Measurements from ENCODE around the gene RFX1. TPM values are rescaled to one million over a fixed set of nuclear protein-coding genes. Genes with fewer than 3 reads are reported as not detected.

RFX1 gene
- total and polyA plus RNA-seq, 2 of the 13 experiments (the other 11 are each of a cell fraction or from before 2014, with no cell fraction given), result 1.1 to 1.3 TPM

- ATAC-seq (no peak), DNase-seq (ENCODE audit: low spot score) (no peak), FAIRE-seq (no peak)
- Histone ChIP-seq H4K20me1 (ENCODE audit: insufficient read depth, low read length) (no peaks in the 10 kb centered on the region), H3K27ac (ENCODE audit: extremely low read length, insufficient read depth, low read length) (no peak overlapping the region), H3K9me3 (ENCODE audit: low read length) (no peaks in the 10 kb centered on the region), H3K4me1 (ENCODE audit: insufficient read depth, low read length) (peaks cover 23% of the 10 kb centered on the region), H3K4me3 (replicated peaks in 1 of 3; ENCODE audit: insufficient read depth in 1 of 3, low read depth in 2 of 3, low read length in 3 of 3) (no peak overlapping the region), H3K79me2 (ENCODE audit: insufficient read depth, low read length) (no peaks in the 10 kb centered on the region), H2AFZ (ENCODE audit: low read length) (no peak overlapping the region), H3K36me3 (replicated peaks in 1 of 2; ENCODE audit: control insufficient read depth in 1 of 2, insufficient read depth in 2 of 2, low read length in 2 of 2) (no peaks in the 10 kb centered on the region), H3K4me2 (ENCODE audit: low read depth, low read length) (no peak overlapping the region), H3K27me3 (ENCODE audit: control insufficient read depth in 1 of 2, insufficient read depth in 2 of 2, low read length in 2 of 2) (no peaks in the 10 kb centered on the region), H3K9ac (ENCODE audit: insufficient read depth, low read depth, low read length) (no peak overlapping the region)
- POLR2A ChIA-PET, result no interaction called here
- in situ Hi-C loops (cut with HindIII; ENCODE audit: extremely low pct_ligation_motif_present, low pct_unique_long_range_greater_than_20kb) (no loop called here), intact Hi-C loops (cut with micrococcal nuclease; ENCODE audit: unreplicated experiment) (no loop called here)
- CTCF ChIA-PET (ENCODE audit: low intra/inter-chr PET ratio, low total read pairs), result no interaction called here
- TF ChIP-seq ZNF460 (CRISPR knock-in tag; IDR thresholded peaks at IDR 0.05; ENCODE audit: borderline replicate concordance) (no peak), ELF1 (CRISPR knock-in tag; IDR thresholded peaks at IDR 0.05) (no peak), WIZ (CRISPR knock-in tag; IDR thresholded peaks at IDR 0.05) (no peak), TEF (CRISPR knock-in tag; IDR thresholded peaks at IDR 0.05) (no peak)
- no TSS peak for BruUV-seq (replicated peaks)
- 49% methylated on average over 2 of the region's 2 CpGs for WGBS (ENCODE audit: low lambda C conversion rate)
These were observed 6.3 kb upstream of the RFX1 start for GRCh38 chr19:14012378-14012915.

- CTCF ChIA-PET (ENCODE audit: low intra/inter-chr PET ratio, low total read pairs), result no interaction called here
- TF ChIP-seq TCF12 (IDR thresholded peaks at IDR 0.05), result no peak
- no peak; the same call in 1 of the 2 replicates for TF ChIP-seq TCF12 (CRISPR knock-in tag; IDR thresholded peaks at IDR 0.05)
- 0 out of 2 replicates have a peak, but pooled peaks have one; percentile 41 for TF ChIP-seq MAF1 (CRISPR knock-in tag; IDR thresholded peaks at IDR 0.05; ENCODE audit: borderline replicate concordance)
- no peak for TF ChIP-seq RFX3 (CRISPR knock-in tag; IDR thresholded peaks at IDR 0.05)
- TF ChIP-seq MYC (CRISPR knock-in tag; IDR thresholded peaks at IDR 0.05; ENCODE audit: borderline replicate concordance), result peak; percentile 72
- TF ChIP-seq SKI (IDR thresholded peaks at IDR 0.05; ENCODE audit: partially characterized antibody), result peak; percentile 34
- no peak for TF ChIP-seq NFIC (IDR thresholded peaks at IDR 0.05; ENCODE audit: low read length)
- no peak for TF ChIP-seq ZNF24 (IDR thresholded peaks at IDR 0.05)
- TF ChIP-seq BATF2 (CRISPR knock-in tag; IDR thresholded peaks at IDR 0.05), result no peak
- no peak for TF ChIP-seq MNT (IDR thresholded peaks at IDR 0.05)
- TF ChIP-seq ZNF180 (CRISPR knock-in tag; IDR thresholded peaks at IDR 0.05; ENCODE audit: borderline replicate concordance, low read depth), result no peak
These were observed 844 bp upstream of the RFX1 start for GRCh38 chr19:14006766-14007562.

More at GRCh38 chr19:14006766-14007562, 844 bp upstream of the RFX1 start:
- in situ Hi-C loops (cut with HindIII; ENCODE audit: extremely low pct_ligation_motif_present, low pct_unique_long_range_greater_than_20kb) (no loop called here), intact Hi-C loops (cut with micrococcal nuclease; ENCODE audit: unreplicated experiment) (loop anchor here (1.0 to 5.0 kb wide), 2 partner anchors 55 to 65 kb away; partner anchors contain the start of genes DCAF15 and MISP3)
- Histone ChIP-seq H4K20me1 (ENCODE audit: insufficient read depth, low read length) (no peaks in the 10 kb centered on the region; the same call in 1 of the 2 replicates), H3K27me3 (ENCODE audit: control insufficient read depth in 1 of 2, insufficient read depth in 2 of 2, low read length in 2 of 2) (no peaks in the 10 kb centered on the region; a peak in 1 of 5 replicates), H3K27ac (ENCODE audit: extremely low read length, insufficient read depth, low read length) (peak overlapping the region; percentile 96), H3K4me1 (ENCODE audit: insufficient read depth, low read length) (peaks cover 19% of the 10 kb centered on the region), H3K36me3 (replicated peaks in 1 of 2; ENCODE audit: control insufficient read depth in 1 of 2, insufficient read depth in 2 of 2, low read length in 2 of 2) (no peaks in the 10 kb centered on the region; a peak in 1 of 5 replicates), H3K4me3 (replicated peaks in 1 of 3; ENCODE audit: insufficient read depth in 1 of 3, low read depth in 2 of 3, low read length in 3 of 3) (peak overlapping the region; percentile 69 to 91 (median 87)), H2AFZ (ENCODE audit: low read length) (peak overlapping the region; percentile 82), H3K9ac (ENCODE audit: insufficient read depth, low read depth, low read length) (peak overlapping the region; percentile 97), H3K79me2 (ENCODE audit: insufficient read depth, low read length) (peaks cover 5% of the 10 kb centered on the region), H3K4me2 (ENCODE audit: low read depth, low read length) (peak overlapping the region; percentile 99), H3K9me3 (ENCODE audit: low read length) (no peaks in the 10 kb centered on the region)
- BruUV-seq (replicated peaks), result TSS peak; percentile 84
- 24% methylated on average over 17 of the region's 56 CpGs for WGBS (ENCODE audit: low lambda C conversion rate)
- ATAC-seq (peak; percentile 46), DNase-seq (ENCODE audit: low spot score) (no peak), FAIRE-seq (no peak)
- POLR2A ChIA-PET, result interaction anchor here (0.8 to 1.8 kb wide), 12 partner anchors 8 to 160 kb away, joined by 3 to 15 read pairs (median 6); partner anchors contain the start of genes DCAF15, MISP3 and PRKACA
